ENCODE measurements around the gene PPM1D. TPM values are rescaled to one million over a fixed set of nuclear protein-coding genes. Genes with fewer than 3 reads are reported as not detected.

Gene PPM1D
- total RNA-seq, 1 donor from 2014 or later: 28.7 TPM

- Mint-ChIP-seq H3K4me1 (ENCODE audit: low read depth, unreplicated experiment) (no peaks in the 10 kb centered on the region), H3K27me3 (ENCODE audit: low read depth, unreplicated experiment) (no peaks in the 10 kb centered on the region), H3K4me3 (ENCODE audit: unreplicated experiment) (no peak overlapping the region), H3K27ac (ENCODE audit: unreplicated experiment) (no peak overlapping the region), H3K36me3 (ENCODE audit: low read depth, unreplicated experiment) (no peaks in the 10 kb centered on the region), H3K9me3 (ENCODE audit: unreplicated experiment) (peaks cover 9% of the 10 kb centered on the region)
- no peak for DNase-seq (ENCODE audit: low read depth)
- no peaks in the 10 kb centered on the region for H4K20me1 ChIP-seq (ENCODE audit: insufficient read depth, low read length)
- no peak overlapping the region for H3K4me3 ChIP-seq (ENCODE audit: insufficient read depth, low read depth, low read length)
- H3K27me3 ChIP-seq (ENCODE audit: insufficient read depth, low read length): no peaks in the 10 kb centered on the region
- no peak overlapping the region for H3K4me2 ChIP-seq (ENCODE audit: low read length)
- no peak for FAIRE-seq
- H2AFZ ChIP-seq (ENCODE audit: low read depth, low read length): no peak overlapping the region
- H3K4me1 ChIP-seq (ENCODE audit: insufficient read depth, low read length): no peaks in the 10 kb centered on the region
- TF ChIP-seq, protein P1, sequence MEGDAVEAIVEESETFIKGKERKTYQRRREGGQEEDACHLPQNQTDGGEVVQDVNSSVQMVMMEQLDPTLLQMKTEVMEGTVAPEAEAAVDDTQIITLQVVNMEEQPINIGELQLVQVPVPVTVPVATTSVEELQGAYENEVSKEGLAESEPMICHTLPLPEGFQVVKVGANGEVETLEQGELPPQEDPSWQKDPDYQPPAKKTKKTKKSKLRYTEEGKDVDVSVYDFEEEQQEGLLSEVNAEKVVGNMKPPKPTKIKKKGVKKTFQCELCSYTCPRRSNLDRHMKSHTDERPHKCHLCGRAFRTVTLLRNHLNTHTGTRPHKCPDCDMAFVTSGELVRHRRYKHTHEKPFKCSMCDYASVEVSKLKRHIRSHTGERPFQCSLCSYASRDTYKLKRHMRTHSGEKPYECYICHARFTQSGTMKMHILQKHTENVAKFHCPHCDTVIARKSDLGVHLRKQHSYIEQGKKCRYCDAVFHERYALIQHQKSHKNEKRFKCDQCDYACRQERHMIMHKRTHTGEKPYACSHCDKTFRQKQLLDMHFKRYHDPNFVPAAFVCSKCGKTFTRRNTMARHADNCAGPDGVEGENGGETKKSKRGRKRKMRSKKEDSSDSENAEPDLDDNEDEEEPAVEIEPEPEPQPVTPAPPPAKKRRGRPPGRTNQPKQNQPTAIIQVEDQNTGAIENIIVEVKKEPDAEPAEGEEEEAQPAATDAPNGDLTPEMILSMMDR (IDR thresholded peaks at IDR 0.05; ENCODE audit: insufficient read depth, low read depth, low read length): no peak
- no peak for TF ChIP-seq EZH2 (IDR thresholded peaks at IDR 0.05; ENCODE audit: insufficient read depth, low read length)
- H3K9ac ChIP-seq (ENCODE audit: low read length): no peak overlapping the region
- H3K9me3 ChIP-seq (ENCODE audit: insufficient read depth, low read depth, low read length): no peaks in the 10 kb centered on the region
- H3K36me3 ChIP-seq (ENCODE audit: insufficient read depth, low read length): no peaks in the 10 kb centered on the region
- no peak overlapping the region for H3K27ac ChIP-seq (ENCODE audit: low read depth, low read length)
- no peaks in the 10 kb centered on the region for H3K79me2 ChIP-seq (ENCODE audit: insufficient read depth, low read length)
These were observed 36.2 kb upstream of the PPM1D start for GRCh38 chr17:60563743-60564142.

GRCh38 chr17:60565233-60565632 lies 34.8 kb upstream of the PPM1D start:
- TF ChIP-seq, protein P1 (IDR thresholded peaks at IDR 0.05; ENCODE audit: insufficient read depth, low read depth, low read length): no peak
- TF ChIP-seq EZH2 (IDR thresholded peaks at IDR 0.05; ENCODE audit: insufficient read depth, low read length): no peak
- Mint-ChIP-seq H3K4me1 (ENCODE audit: low read depth, unreplicated experiment) (no peaks in the 10 kb centered on the region), H3K27ac (ENCODE audit: unreplicated experiment) (no peak overlapping the region), H3K9me3 (ENCODE audit: unreplicated experiment) (peaks cover 2% of the 10 kb centered on the region), H3K4me3 (ENCODE audit: unreplicated experiment) (no peak overlapping the region), H3K36me3 (ENCODE audit: low read depth, unreplicated experiment) (no peaks in the 10 kb centered on the region), H3K27me3 (ENCODE audit: low read depth, unreplicated experiment) (no peaks in the 10 kb centered on the region)
- no peaks in the 10 kb centered on the region for H3K36me3 ChIP-seq (ENCODE audit: insufficient read depth, low read length)
- H3K9ac ChIP-seq (ENCODE audit: low read length): no peak overlapping the region
- H3K9me3 ChIP-seq (ENCODE audit: insufficient read depth, low read depth, low read length): no peaks in the 10 kb centered on the region
- no peak overlapping the region for H3K4me3 ChIP-seq (ENCODE audit: insufficient read depth, low read depth, low read length)
- H3K4me1 ChIP-seq (ENCODE audit: insufficient read depth, low read length): no peaks in the 10 kb centered on the region
- DNase-seq (ENCODE audit: low read depth) (no peak), FAIRE-seq (no peak)
- H4K20me1 ChIP-seq (ENCODE audit: insufficient read depth, low read length): no peaks in the 10 kb centered on the region
- H3K27me3 ChIP-seq (ENCODE audit: insufficient read depth, low read length): no peaks in the 10 kb centered on the region
- no peak overlapping the region for H3K4me2 ChIP-seq (ENCODE audit: low read length)
- H2AFZ ChIP-seq (ENCODE audit: low read depth, low read length): no peak overlapping the region
- no peak overlapping the region for H3K27ac ChIP-seq (ENCODE audit: low read depth, low read length)
- H3K79me2 ChIP-seq (ENCODE audit: insufficient read depth, low read length): no peaks in the 10 kb centered on the region

GRCh38 chr17:60573236-60574051 lies 26.5 kb upstream of the PPM1D start:
- no peaks in the 10 kb centered on the region for H3K27me3 Mint-ChIP-seq (ENCODE audit: low read depth, unreplicated experiment)
- Histone ChIP-seq H3K9ac (ENCODE audit: low read length) (peak overlapping the region; percentile 25), H3K36me3 (ENCODE audit: insufficient read depth, low read length) (no peaks in the 10 kb centered on the region), H3K79me2 (ENCODE audit: insufficient read depth, low read length) (no peaks in the 10 kb centered on the region), H3K4me3 (ENCODE audit: insufficient read depth, low read depth, low read length) (no peak overlapping the region), H3K4me1 (ENCODE audit: insufficient read depth, low read length) (peaks cover 22% of the 10 kb centered on the region), H3K27ac (ENCODE audit: low read depth, low read length) (peak overlapping the region; percentile 71), H3K4me2 (ENCODE audit: low read length) (peak overlapping the region; percentile 35), H3K9me3 (ENCODE audit: insufficient read depth, low read depth, low read length) (no peaks in the 10 kb centered on the region), H3K27me3 (ENCODE audit: insufficient read depth, low read length) (no peaks in the 10 kb centered on the region), H4K20me1 (ENCODE audit: insufficient read depth, low read length) (no peaks in the 10 kb centered on the region), H2AFZ (ENCODE audit: low read depth, low read length) (no peak overlapping the region)
- DNase-seq (ENCODE audit: low read depth) (peak; percentile 89), FAIRE-seq (no peak)
- H3K36me3 Mint-ChIP-seq (ENCODE audit: low read depth, unreplicated experiment): peaks cover 2% of the 10 kb centered on the region
- peak overlapping the region; percentile 95 for H3K27ac Mint-ChIP-seq (ENCODE audit: unreplicated experiment)
- peaks cover 3% of the 10 kb centered on the region for H3K9me3 Mint-ChIP-seq (ENCODE audit: unreplicated experiment)
- TF ChIP-seq EZH2 (IDR thresholded peaks at IDR 0.05; ENCODE audit: insufficient read depth, low read length): no peak
- TF ChIP-seq, protein P1 (IDR thresholded peaks at IDR 0.05; ENCODE audit: insufficient read depth, low read depth, low read length): peak; percentile 24
- peaks cover 28% of the 10 kb centered on the region for H3K4me1 Mint-ChIP-seq (ENCODE audit: low read depth, unreplicated experiment)
- H3K4me3 Mint-ChIP-seq (ENCODE audit: unreplicated experiment): peak overlapping the region; percentile 62
